SK-N-SH (cell line): ENCODE results near the gene CAMK2B. TPM values are rescaled to one million over a fixed set of nuclear protein-coding genes. Genes with fewer than 3 reads are reported as not detected.

Source experiments
- CTCF ChIA-PET: fragments of 300-600, 350-600 bp; formaldehyde crosslinking; extraction: SDS; loops from one replicate; lab custom pipeline; 2021; lab: Yijun Ruan, JAX
- POLR2A ChIA-PET: fragments of 350-600 bp; sonication (Branson Sonifier 250); formaldehyde crosslinking; extraction: SDS; loops from one replicate; lab custom pipeline; 2020; ENCODE audit warnings: antibody characterized with exemption, inconsistent platforms; lab: Yijun Ruan, JAX
- DNase-seq: peaks from one replicate; pipeline ENCODE4 v3.0.0; 2012
- H2AFZ ChIP-seq: fragments of 200-600 bp; sonication (generic); 2 replicates; pipeline ENCODE4 v1.8.1; 2016; ENCODE audit warnings: antibody characterized with exemption, mild to moderate bottlenecking, low read depth
- H3F3A ChIP-seq: fragments of 200-600 bp; sonication (generic); replicated peaks from 2 replicates; pipeline ENCODE3; 2016; ENCODE audit warnings: antibody characterized with exemption, mild to moderate bottlenecking; ENCODE audit not compliant: insufficient read depth
- H3K27ac ChIP-seq, 2 experiments: fragments of 200-500 bp in 1 of 2; fragments of 200-600 bp in 1 of 2; sonication (Bioruptor generic) in 1 of 2; sonication (generic), shearing (Covaris generic) in 1 of 2; 2 replicates each; pipeline versions ENCODE4 v1.5.1 to v1.6.1; 2014 to 2016; ENCODE audit warnings: low read depth in 2 of 2, inconsistent platforms in 1 of 2, low read length in 1 of 2, mild to moderate bottlenecking in 1 of 2, mixed read lengths in 1 of 2
- H3K27me3 ChIP-seq: fragments of 200-600 bp; sonication (generic), shearing (Covaris generic); 2 replicates; pipeline ENCODE4 v1.6.1; 2016; ENCODE audit warnings: mixed run types; ENCODE audit not compliant: insufficient read depth
- H3K36me3 ChIP-seq, 2 experiments: fragments of 200-500 bp in 1 of 2; fragments of 200-600 bp in 1 of 2; sonication (Bioruptor generic) in 1 of 2; sonication (generic) in 1 of 2; replicated peaks in 1 of 2; 2 replicates each; pipeline versions ENCODE3 to v1.5.1; 2014 to 2016; ENCODE audit warnings: low read length in 1 of 2, mild to moderate bottlenecking in 1 of 2; ENCODE audit not compliant: insufficient read depth in 2 of 2, control insufficient read depth in 1 of 2
- H3K4me1 ChIP-seq, 2 experiments: fragments of 200-500 bp in 1 of 2; fragments of 200-600 bp in 1 of 2; sonication (Bioruptor generic) in 1 of 2; sonication (generic), shearing (Covaris generic) in 1 of 2; 2 replicates each; pipeline versions ENCODE4 v1.5.1 to v1.6.1; 2014 to 2016; ENCODE audit warnings: low read depth in 1 of 2, low read length in 1 of 2, mixed run types in 1 of 2; ENCODE audit not compliant: insufficient read depth in 2 of 2, control insufficient read depth in 1 of 2
- H3K4me2 ChIP-seq: fragments of 200-600 bp; sonication (generic), shearing (Covaris generic); 2 replicates; pipeline ENCODE4 v1.6.1; 2017; ENCODE audit warnings: mixed run types
- H3K4me3 ChIP-seq, 2 experiments: fragments of 200-500 bp in 1 of 2; fragments of 200-600 bp in 1 of 2; sonication (Bioruptor generic) in 1 of 2; sonication (generic), shearing (Covaris generic) in 1 of 2; 2 replicates each; pipeline versions ENCODE4 v1.5.1 to v1.8.1; 2014 to 2016; ENCODE audit warnings: low read depth in 2 of 2, inconsistent platforms in 1 of 2, low read length in 1 of 2, mild to moderate bottlenecking in 1 of 2, mixed read lengths in 1 of 2, moderate library complexity in 1 of 2
- H3K79me2 ChIP-seq: fragments of 200-600 bp; sonication (generic); 2 replicates; pipeline ENCODE4 v1.8.1; 2017; ENCODE audit warnings: mild to moderate bottlenecking; ENCODE audit not compliant: insufficient read depth
- H3K9ac ChIP-seq: fragments of 200-600 bp; sonication (generic); 2 replicates; pipeline ENCODE4 v1.6.1; 2017; ENCODE audit warnings: mixed run types
- H3K9me2 ChIP-seq: fragments of 200-600 bp; sonication (generic); 2 replicates; pipeline ENCODE4 v1.6.1; 2017; ENCODE audit warnings: mixed run types
- H3K9me3 ChIP-seq: fragments of 200-600 bp; sonication (generic); 2 replicates; pipeline ENCODE4 v1.6.1; 2017; ENCODE audit warnings: mixed run types, mild to moderate bottlenecking, moderate library complexity
- H4K20me1 ChIP-seq: fragments of 200-600 bp; sonication (generic); 2 replicates; pipeline ENCODE4 v1.6.1; 2017; ENCODE audit warnings: mild to moderate bottlenecking, mixed run types; ENCODE audit not compliant: insufficient read depth
- CHD2 ChIP-seq: fragments of 150-350 bp; IDR thresholded peaks from 2 replicates; pipeline ENCODE4 v1.6.1; 2018; ENCODE audit warnings: low read length; ENCODE audit not compliant: partially characterized antibody
- CTCF ChIP-seq: fragments of 200-600 bp; sonication (generic); IDR thresholded peaks from 2 replicates; pipeline ENCODE4 v1.6.1; 2017; ENCODE audit warnings: antibody characterized with exemption, mild to moderate bottlenecking, moderate library complexity
- EZH2phosphoT487 ChIP-seq: fragments of 200-600 bp; sonication (generic); IDR thresholded peaks from 2 replicates; pipeline ENCODE4 v1.6.1; 2017; ENCODE audit warnings: low read depth, mixed run types, mild to moderate bottlenecking, antibody characterized with exemption, moderate library complexity, borderline replicate concordance
- FOXJ3 ChIP-seq: sonication (generic); formaldehyde crosslinking; IDR thresholded peaks from 2 replicates; pipeline ENCODE4 v1.5.1; 2020; ENCODE audit warnings: mild to moderate bottlenecking, missing genetic modification reagents
- FOXM1 ChIP-seq: IDR thresholded peaks from 2 replicates; pipeline ENCODE4 v1.4.0; 2012; ENCODE audit warnings: low read depth, mild to moderate bottlenecking
- GABPA ChIP-seq: IDR thresholded peaks from 2 replicates; pipeline ENCODE4 v1.4.0; 2012; ENCODE audit warnings: low read depth, mild to moderate bottlenecking
- IRF3 ChIP-seq: fragments of 150-350 bp; IDR thresholded peaks from 2 replicates; pipeline ENCODE4 v1.6.1; 2016; ENCODE audit warnings: mild to moderate bottlenecking, low read depth, low read length
- JUND ChIP-seq: IDR thresholded peaks from 2 replicates; pipeline ENCODE4 v1.4.0; 2012
- MXI1 ChIP-seq: IDR thresholded peaks from 2 replicates; pipeline ENCODE4 v1.6.1; 2012; ENCODE audit warnings: mild to moderate bottlenecking, low read depth, low read length, improper control_type of control experiment
- NFIC ChIP-seq: IDR thresholded peaks from 2 replicates; pipeline ENCODE4 v1.4.0; 2012; ENCODE audit warnings: borderline replicate concordance
- NRF1 ChIP-seq: IDR thresholded peaks from 2 replicates; pipeline ENCODE4 v1.6.1; 2012; ENCODE audit warnings: low read depth, mild to moderate bottlenecking, low read length
- POLR2AphosphoS5 ChIP-seq: IDR thresholded peaks from 2 replicates; pipeline ENCODE4 v1.6.1; 2012; ENCODE audit warnings: low read depth, low read length
- RFX5 ChIP-seq: IDR thresholded peaks from 2 replicates; pipeline ENCODE4 v1.6.1; 2012; ENCODE audit warnings: mild to moderate bottlenecking, improper control_type of control experiment, low read length
- RXRA ChIP-seq: IDR thresholded peaks from 2 replicates; pipeline ENCODE4 v1.4.0; 2012; ENCODE audit warnings: low read depth, mild to moderate bottlenecking, borderline replicate concordance
- SIN3A ChIP-seq: IDR thresholded peaks from 2 replicates; pipeline ENCODE4 v1.6.1; 2012; ENCODE audit warnings: low read depth, mild to moderate bottlenecking, low read length, moderate library complexity, borderline replicate concordance
- TCF12 ChIP-seq: IDR thresholded peaks from 2 replicates; pipeline ENCODE4 v1.4.0; 2012
- TEAD4 ChIP-seq: IDR thresholded peaks from 2 replicates; pipeline ENCODE4 v1.4.0; 2012; ENCODE audit warnings: mild to moderate bottlenecking, borderline replicate concordance; ENCODE audit not compliant: insufficient read depth
- WGBS: methylation state at CpG from one replicate; pipeline ENCODE4 v1.1.6; 2017; ENCODE audit warnings: low lambda C conversion rate; 5-methylcytosine and 5-hydroxymethylcytosine counted together
- polyA plus RNA-seq, 3 experiments: library from polyadenylated mRNA; depleted of rRNA; stranded (reverse); fragments of >200 nt; gene quantifications; 2 replicates each; pipeline ENCODE4 v1.2.3, GENCODE V29; 2012
- TF ChIP-seq, protein P1 (sequence below): IDR thresholded peaks from 2 replicates; pipeline ENCODE4; 2012

CAMK2B gene
- polyA plus RNA-seq, 1 of the 3 experiments (the other 2 are of a cell fraction): 0.20 TPM

DNA sequence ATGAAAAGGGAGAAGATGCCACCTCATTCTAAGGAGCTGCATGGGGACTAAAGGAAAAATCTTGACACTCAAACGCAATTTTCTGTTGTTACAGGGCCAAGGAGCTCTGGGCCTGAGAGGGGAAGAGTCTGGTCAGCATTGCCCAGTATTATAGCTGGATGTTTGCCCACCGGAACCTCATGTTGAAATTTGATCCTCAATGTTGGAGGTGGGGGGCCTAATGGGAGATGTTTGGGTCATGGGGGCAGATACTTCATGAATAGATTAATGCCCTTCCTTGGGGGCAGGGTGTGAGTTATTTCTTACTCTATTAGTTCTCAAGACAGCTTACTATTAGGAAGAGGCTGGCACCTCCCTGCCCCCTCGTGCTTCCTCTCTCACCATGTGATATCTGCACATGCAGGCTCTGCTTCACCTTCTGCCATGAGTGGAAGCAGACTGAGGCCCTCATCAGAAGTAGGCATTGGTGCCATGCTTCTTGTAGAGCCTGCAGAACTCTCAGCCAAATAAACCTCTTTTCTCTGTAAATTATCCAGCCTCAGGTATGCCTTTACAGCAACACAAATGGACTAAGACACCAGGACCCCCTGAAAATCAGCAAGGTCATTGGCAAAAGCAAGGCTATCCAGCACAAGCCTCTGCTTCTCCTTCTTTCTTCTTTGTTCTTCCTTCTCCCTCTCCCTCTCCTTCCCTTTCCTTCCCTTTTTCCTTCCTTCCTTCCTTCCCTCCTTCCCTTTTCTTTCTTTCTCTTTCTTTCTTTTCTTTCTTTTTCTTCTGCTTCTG, 151.3 kb downstream of the CAMK2B start:
- CTCF ChIA-PET: interaction anchor here (1.4 kb wide), 1 partner anchor 22 kb away, joined by 9 read pairs; no protein-coding TSS in a partner anchor
- no peak for DNase-seq

More for the DNA sequence above, 151.3 kb downstream of the CAMK2B start:
- Histone ChIP-seq H3K27me3 (no peaks in the 10 kb centered on the region; the same call in 1 of the 2 replicates), H2AFZ (no peak overlapping the region), H3K79me2 (no peaks in the 10 kb centered on the region), H3K27ac (no peak overlapping the region), H3K9me3 (no peaks in the 10 kb centered on the region), H3K4me1 (peaks cover 4 to 11% of the 10 kb centered on the region in 2 experiments; a peak in 2 of 4 replicates), H4K20me1 (no peaks in the 10 kb centered on the region), H3F3A (no peaks in the 10 kb centered on the region), H3K9ac (no peak overlapping the region), H3K9me2 (no peaks in the 10 kb centered on the region), H3K4me3 (no peak overlapping the region), H3K36me3 (no peaks in the 10 kb centered on the region), H3K4me2 (no peak overlapping the region)
- no peak for TF ChIP-seq NFIC
- no peak for TF ChIP-seq TCF12
- TF ChIP-seq FOXM1: no peak
- no peak for TF ChIP-seq CHD2
- TF ChIP-seq POLR2AphosphoS5: no peak
- TF ChIP-seq RFX5: no peak
- TF ChIP-seq MXI1: no peak
- no peak for TF ChIP-seq IRF3
- TF ChIP-seq JUND: no peak
- TF ChIP-seq GABPA: no peak
- TF ChIP-seq, protein P1, sequence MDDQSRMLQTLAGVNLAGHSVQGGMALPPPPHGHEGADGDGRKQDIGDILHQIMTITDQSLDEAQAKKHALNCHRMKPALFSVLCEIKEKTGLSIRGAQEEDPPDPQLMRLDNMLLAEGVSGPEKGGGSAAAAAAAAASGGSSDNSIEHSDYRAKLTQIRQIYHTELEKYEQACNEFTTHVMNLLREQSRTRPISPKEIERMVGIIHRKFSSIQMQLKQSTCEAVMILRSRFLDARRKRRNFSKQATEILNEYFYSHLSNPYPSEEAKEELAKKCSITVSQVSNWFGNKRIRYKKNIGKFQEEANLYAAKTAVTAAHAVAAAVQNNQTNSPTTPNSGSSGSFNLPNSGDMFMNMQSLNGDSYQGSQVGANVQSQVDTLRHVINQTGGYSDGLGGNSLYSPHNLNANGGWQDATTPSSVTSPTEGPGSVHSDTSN: no peak
- no peak for TF ChIP-seq NRF1
- no peak for TF ChIP-seq SIN3A
- no peak for TF ChIP-seq FOXJ3 (CRISPR knock-in tag)
- TF ChIP-seq RXRA: no peak
- no peak for TF ChIP-seq EZH2phosphoT487
- no peak for TF ChIP-seq TEAD4
- TF ChIP-seq CTCF: no peak
- POLR2A ChIA-PET: no interaction called here
- WGBS: 26% methylated on average over 3 of the region's 3 CpGs
